Natural killer cell (primary cell): ENCODE measurements around the gene KLHL12. TPM values are rescaled to one million over a fixed set of nuclear protein-coding genes. Genes with fewer than 3 reads are reported as not detected.
A peak's percentile ranks its signal among the peaks of the same experiment; 100 is the strongest.

Experiments used
- ATAC-seq, 3 donors: fragments of 150-1000 bp in 2 of 3; fragments of 200-7000 bp in 1 of 3; cut with Tn5 transposase; 1 replicate in 1 of 3; 2 replicates in 2 of 3; pipeline ENCODE4 v1.10.0; 2021; ENCODE audit warnings: mild to moderate bottlenecking in 2 of 3, moderate library complexity in 2 of 3
- DNase-seq, 2 donors: peaks; one replicate each; pipeline versions ENCODE4 v3.0.0 to v3.0.0-alpha.2; 2013 to 2021; ENCODE audit warnings: mixed read lengths in 1 of 2
- H3K27ac ChIP-seq: one replicate; pipeline ENCODE4 v1.5.1; 2013; ENCODE audit warnings: mild to moderate bottlenecking, low read length
- H3K27me3 ChIP-seq: one replicate; pipeline ENCODE4 v1.6.1; 2013; ENCODE audit warnings: low read length; ENCODE audit not compliant: control insufficient read depth, insufficient read depth
- H3K36me3 ChIP-seq: one replicate; pipeline ENCODE4 v1.6.1; 2013; ENCODE audit warnings: low read length; ENCODE audit not compliant: control insufficient read depth, insufficient read depth
- H3K4me1 ChIP-seq: one replicate; pipeline ENCODE4 v1.6.1; 2013; ENCODE audit warnings: low read length; ENCODE audit not compliant: control insufficient read depth, insufficient read depth
- H3K4me3 ChIP-seq: one replicate; pipeline ENCODE4 v1.5.1; 2013; ENCODE audit warnings: low read length
- H3K9me3 ChIP-seq: one replicate; pipeline ENCODE4 v1.6.1; 2013; ENCODE audit warnings: low read length; ENCODE audit not compliant: control insufficient read depth, insufficient read depth
- H3K27ac Mint-ChIP-seq, 2 donors: one replicate each; pipeline ENCODE4 v1.8.0; 2022; ENCODE audit warnings: mild to moderate bottlenecking in 2 of 2, mixed read lengths in 2 of 2, moderate library complexity in 1 of 2
- H3K27me3 Mint-ChIP-seq, 2 donors: one replicate each; pipeline ENCODE4 v1.8.0; 2022; ENCODE audit warnings: low read depth in 2 of 2, mixed read lengths in 2 of 2
- H3K36me3 Mint-ChIP-seq: one replicate; pipeline ENCODE4 v1.8.0; 2022; ENCODE audit warnings: mixed read lengths
- H3K4me1 Mint-ChIP-seq, 2 donors: one replicate each; pipeline ENCODE4 v1.8.0; 2022; ENCODE audit warnings: mixed read lengths in 2 of 2
- H3K4me3 Mint-ChIP-seq: one replicate; pipeline ENCODE4 v1.8.0; 2022; ENCODE audit warnings: mild to moderate bottlenecking, moderate library complexity, mixed read lengths
- H3K9me3 Mint-ChIP-seq, 2 donors: one replicate each; pipeline ENCODE4 v1.8.0; 2022; ENCODE audit warnings: mixed read lengths in 2 of 2
- CTCF ChIP-seq: fragments of 200-600 bp; IDR thresholded peaks from one replicate; pipeline ENCODE4 v1.8.0; 2022; ENCODE audit warnings: antibody characterized with exemption
- WGBS: methylation state at CpG from one replicate; pipeline ENCODE4 v1.1.7; 2013; ENCODE audit warnings: missing lambda C conversion rate; ENCODE audit not compliant: insufficient coverage; 5-methylcytosine and 5-hydroxymethylcytosine counted together
- intact Hi-C: fragments of 100-400 bp; cut with micrococcal nuclease; formaldehyde crosslinking; loops from one replicate; pipeline ENCODE4 v1.14.2; 2022
- total RNA-seq, 4 donors: library from RNA; stranded (reverse); fragments of 120-200 nt in 1 of 4; gene quantifications; one replicate each; pipeline versions ENCODE4 v1.2.3 to v1.2.4, GENCODE V29; 2013 to 2022

KLHL12 gene
- total RNA-seq, 3 donors from 2014 or later (not counting 1 experiment from before 2014, with no cell fraction given): 19.2 to 23.2 (median 22.6) TPM

GRCh38 chr1:202854787-202855186, 72.2 kb downstream of the KLHL12 start:
- no peak overlapping the region for H3K4me3 Mint-ChIP-seq
- no peaks in the 10 kb centered on the region for H3K27me3 ChIP-seq
- intact Hi-C loops: no loop called here
- no peaks in the 10 kb centered on the region for H3K36me3 ChIP-seq
- H3K4me1 Mint-ChIP-seq: no peaks in the 10 kb centered on the region
- peaks cover 0 to 8% of the 10 kb centered on the region in 2 donors for H3K27me3 Mint-ChIP-seq
- H3K9me3 Mint-ChIP-seq: no peaks in the 10 kb centered on the region
- H3K27ac Mint-ChIP-seq: no peak overlapping the region
- no peak overlapping the region for H3K27ac ChIP-seq
- H3K36me3 Mint-ChIP-seq: no peaks in the 10 kb centered on the region
- no peaks in the 10 kb centered on the region for H3K9me3 ChIP-seq
- ATAC-seq (no peak), DNase-seq (no peak)
- WGBS: 92% methylated on average over 8 of the region's 8 CpGs
- H3K4me1 ChIP-seq: no peaks in the 10 kb centered on the region
- no peak for TF ChIP-seq CTCF
- H3K4me3 ChIP-seq: no peak overlapping the region

- Histone ChIP-seq H3K4me3 (no peak overlapping the region), H3K36me3 (no peaks in the 10 kb centered on the region), H3K27me3 (no peaks in the 10 kb centered on the region), H3K9me3 (no peaks in the 10 kb centered on the region), H3K27ac (no peak overlapping the region), H3K4me1 (no peaks in the 10 kb centered on the region)
- 66% methylated on average over 15 of the region's 15 CpGs for WGBS
- H3K27me3 Mint-ChIP-seq: no peaks in the 10 kb centered on the region
- H3K27ac Mint-ChIP-seq: no peak overlapping the region
- H3K4me3 Mint-ChIP-seq: no peak overlapping the region
- DNase-seq: peak in 1 of 2 donors; percentile 60
- peak; percentile 30 for TF ChIP-seq CTCF
- intact Hi-C loops: loop anchor here (1.0 kb wide), 1 partner anchor 102 kb away; no protein-coding TSS in a partner anchor
- H3K9me3 Mint-ChIP-seq: no peaks in the 10 kb centered on the region
- peak; percentile 70 to 74 (median 71) for ATAC-seq
- no peaks in the 10 kb centered on the region for H3K4me1 Mint-ChIP-seq
- H3K36me3 Mint-ChIP-seq: no peaks in the 10 kb centered on the region
These were observed 74.7 kb downstream of the KLHL12 start for GRCh38 chr1:202852163-202852904.

- no peak overlapping the region for H3K27ac Mint-ChIP-seq
- H3K27ac ChIP-seq: no peak overlapping the region
- no peaks in the 10 kb centered on the region for H3K9me3 ChIP-seq
- no peak for TF ChIP-seq CTCF
- H3K4me3 Mint-ChIP-seq: no peak overlapping the region
- H3K4me1 ChIP-seq: no peaks in the 10 kb centered on the region
- no peaks in the 10 kb centered on the region for H3K4me1 Mint-ChIP-seq
- 83% methylated on average over 7 of the region's 7 CpGs for WGBS
- H3K27me3 Mint-ChIP-seq: no peaks in the 10 kb centered on the region
- intact Hi-C loops: no loop called here
- H3K36me3 ChIP-seq: no peaks in the 10 kb centered on the region
- no peaks in the 10 kb centered on the region for H3K27me3 ChIP-seq
- DNase-seq (no peak), ATAC-seq (no peak)
- H3K9me3 Mint-ChIP-seq: no peaks in the 10 kb centered on the region
- no peak overlapping the region for H3K4me3 ChIP-seq
- no peaks in the 10 kb centered on the region for H3K36me3 Mint-ChIP-seq
These were observed 76.3 kb downstream of the KLHL12 start for GRCh38 chr1:202850593-202851362.
